HepG2 (cell line): ENCODE measurements around the gene L3MBTL4. TPM values are rescaled to one million over a fixed set of nuclear protein-coding genes. Genes with fewer than 3 reads are reported as not detected.
A peak's percentile ranks its signal among the peaks of the same experiment; 100 is the strongest.

Experiments
- ATAC-seq: fragments of 200-7000 bp; cut with Tn5 transposase; 3 replicates; pipeline ENCODE4 v1.9.1; 2020; ENCODE audit warnings: mild to moderate bottlenecking, moderate library complexity
- BruUV-seq: library from RNA; stranded (reverse); fragments of 400-500 nt; replicated peaks from 2 replicates; lab custom pipeline; 2021; lab: Mats Ljungman, UMichigan
- CTCF ChIA-PET: fragments of 300-600 bp; formaldehyde crosslinking; extraction: SDS; loops from one replicate; lab custom pipeline; 2021; ENCODE audit warnings: low total read pairs, inconsistent platforms, low intra/inter-chr PET ratio; lab: Yijun Ruan, JAX
- POLR2A ChIA-PET: fragments of 350-600 bp; sonication (Branson Sonifier 250); formaldehyde crosslinking; loops from one replicate; lab custom pipeline; 2020; ENCODE audit warnings: antibody characterized with exemption, inconsistent platforms; lab: Yijun Ruan, JAX
- DNase-seq: peaks from one replicate; pipeline ENCODE4 v3.0.0-alpha.2; 2015; ENCODE audit warnings: low spot score
- FAIRE-seq: peaks from 3 replicates; lab custom pipeline; 2011; peaks lifted over from hg19 to GRCh38; lab: Jason Lieb, UNC
- H2AFZ ChIP-seq: one replicate; pipeline ENCODE4 v1.6.1; 2011; ENCODE audit warnings: low read length, inconsistent platforms
- H3K27ac ChIP-seq: fragments of 300-600 bp; 3 replicates; pipeline ENCODE4 v1.8.0; 2011; ENCODE audit warnings: mixed run types, mild to moderate bottlenecking, mixed read lengths, low read length, inconsistent platforms; ENCODE audit not compliant: insufficient read depth; ENCODE audit errors: extremely low read length
- H3K27me3 ChIP-seq, 2 experiments: fragments of 200-600 bp in 1 of 2; 2 replicates in 1 of 2; 3 replicates in 1 of 2; pipeline versions ENCODE4 v1.6.0 to v1.8.0; 2011; ENCODE audit warnings: low read length in 2 of 2, mild to moderate bottlenecking in 2 of 2, moderate library complexity in 2 of 2, inconsistent platforms in 1 of 2; ENCODE audit not compliant: insufficient read depth in 2 of 2, control insufficient read depth in 1 of 2
- H3K36me3 ChIP-seq, 2 experiments: fragments of 200-600 bp in 1 of 2; replicated peaks in 1 of 2; 2 replicates in 1 of 2; 3 replicates in 1 of 2; pipeline versions ENCODE4 v1.5.1 to v1.8.0; 2011; ENCODE audit warnings: low read length in 2 of 2, inconsistent platforms in 1 of 2; ENCODE audit not compliant: insufficient read depth in 2 of 2, control insufficient read depth in 1 of 2
- H3K4me1 ChIP-seq: 2 replicates; pipeline ENCODE4 v1.5.1; 2012; ENCODE audit warnings: low read length, inconsistent platforms; ENCODE audit not compliant: insufficient read depth
- H3K4me2 ChIP-seq: 2 replicates; pipeline ENCODE4 v1.6.0; 2011; ENCODE audit warnings: low read depth, low read length, inconsistent platforms
- H3K4me3 ChIP-seq, 3 experiments: fragments of 200-600 bp in 1 of 3; sonication (generic), shearing (Covaris generic) in 1 of 3; replicated peaks in 1 of 3; 2 replicates each; pipeline ENCODE4 v1.5.1; 2011 to 2016; ENCODE audit warnings: low read length in 3 of 3, inconsistent platforms in 2 of 3, low read depth in 2 of 3, mild to moderate bottlenecking in 2 of 3, control low read depth in 1 of 3, mixed read lengths in 1 of 3; ENCODE audit not compliant: insufficient read depth in 1 of 3
- H3K79me2 ChIP-seq: one replicate; pipeline ENCODE4 v1.6.1; 2011; ENCODE audit warnings: low read length, inconsistent platforms; ENCODE audit not compliant: insufficient read depth
- H3K9ac ChIP-seq: 2 replicates; pipeline ENCODE4 v1.6.0; 2011; ENCODE audit warnings: mild to moderate bottlenecking, low read depth, low read length, inconsistent platforms; ENCODE audit not compliant: insufficient read depth
- H3K9me3 ChIP-seq: 2 replicates; pipeline ENCODE4 v1.5.1; 2012; ENCODE audit warnings: mild to moderate bottlenecking, low read length
- H4K20me1 ChIP-seq: 2 replicates; pipeline ENCODE4 v1.6.0; 2011; ENCODE audit warnings: inconsistent platforms, mild to moderate bottlenecking, low read length, moderate library complexity; ENCODE audit not compliant: insufficient read depth
- CCAR2 ChIP-seq: fragments of 200-400 bp; formaldehyde crosslinking; optimal IDR thresholded peaks from 2 replicates; pipeline ENCODE3; 2018; ENCODE audit warnings: low read depth, mild to moderate bottlenecking, low read length, moderate library complexity
- DNMT3B ChIP-seq: conservative IDR thresholded peaks from 2 replicates; pipeline ENCODE4 v1.6.1; 2016; ENCODE audit warnings: missing biosample characterization, control low read depth
- NAIF1 ChIP-seq: sonication (generic); formaldehyde crosslinking; IDR thresholded peaks from 2 replicates; pipeline ENCODE4 v1.5.0; 2020; ENCODE audit warnings: mild to moderate bottlenecking, missing genetic modification reagents, borderline replicate concordance
- RCOR2 ChIP-seq: IDR thresholded peaks from 2 replicates; pipeline ENCODE4 v1.6.1; 2016; ENCODE audit warnings: missing biosample characterization, missing genetic modification reagents
- ZBTB40 ChIP-seq, 2 experiments: fragments of 450-650 bp in 1 of 2; sonication (generic) in 1 of 2; formaldehyde crosslinking in 1 of 2; IDR thresholded peaks; 2 replicates each; pipeline versions ENCODE4 v1.6.1 to v1.8.0; 2016 to 2022; ENCODE audit warnings: antibody characterized with exemption in 1 of 2, mild to moderate bottlenecking in 1 of 2, missing genetic modification reagents in 1 of 2
- ZNF530 ChIP-seq: sonication (generic); formaldehyde crosslinking; IDR thresholded peaks from 2 replicates; pipeline ENCODE4 v1.5.0; 2020; ENCODE audit warnings: low read depth, mild to moderate bottlenecking, missing genetic modification reagents
- ZNF761 ChIP-seq: sonication (generic); formaldehyde crosslinking; conservative IDR thresholded peaks from 2 replicates; pipeline ENCODE4 v1.4.0; 2020; ENCODE audit warnings: mild to moderate bottlenecking, missing genetic modification reagents
- WGBS: methylation state at CpG from one replicate; pipeline ENCODE4 v1.1.6; 2017; ENCODE audit warnings: low lambda C conversion rate; 5-methylcytosine and 5-hydroxymethylcytosine counted together
- in situ Hi-C: cut with HindIII; loops from 2 replicates; pipeline ENCODE4 v1.10.0; 2017; ENCODE audit warnings: low pct_unique_long_range_greater_than_20kb; ENCODE audit not compliant: extremely low pct_ligation_motif_present
- intact Hi-C: fragments of 100-400 bp; cut with micrococcal nuclease; formaldehyde crosslinking; loops from one replicate; pipeline ENCODE4 v1.10.0; 2022; ENCODE audit not compliant: unreplicated experiment
- polyA plus RNA-seq, 8 experiments: library from polyadenylated mRNA; depleted of rRNA in 3 of 8; stranded (reverse) in 7 of 8; unstranded in 1 of 8; fragments of >200 nt; fragmentation: Illumina TruSeq in 4 of 8; extraction: Trizol in 4 of 8; gene quantifications; 2 replicates each; pipeline versions ENCODE4 v1.2.1 to v1.2.3, GENCODE V29; 2011 to 2016; ENCODE audit warnings: low read depth in 4 of 8, missing spikeins in 1 of 8, mixed read lengths in 1 of 8; ENCODE audit not compliant: insufficient read depth in 1 of 8
- total RNA-seq, 5 experiments: library from RNA; depleted of rRNA; stranded (reverse); fragments of >200 nt; fragmentation: Illumina TruSeq; extraction: Trizol; gene quantifications; 2 replicates each; pipeline ENCODE4 v1.2.3, GENCODE V29; 2016; ENCODE audit warnings: low read depth in 1 of 5
- TF ChIP-seq, protein P1 (sequence below): sonication (generic); formaldehyde crosslinking; IDR thresholded peaks from 2 replicates; pipeline ENCODE4 v1.4.0; 2020; ENCODE audit warnings: mild to moderate bottlenecking, missing genetic modification reagents, borderline replicate concordance

Gene L3MBTL4
- total and polyA plus RNA-seq, 2 of the 13 experiments (the other 11 are each of a cell fraction or from before 2014, with no cell fraction given) = 10.8 to 13.3 TPM

DNA sequence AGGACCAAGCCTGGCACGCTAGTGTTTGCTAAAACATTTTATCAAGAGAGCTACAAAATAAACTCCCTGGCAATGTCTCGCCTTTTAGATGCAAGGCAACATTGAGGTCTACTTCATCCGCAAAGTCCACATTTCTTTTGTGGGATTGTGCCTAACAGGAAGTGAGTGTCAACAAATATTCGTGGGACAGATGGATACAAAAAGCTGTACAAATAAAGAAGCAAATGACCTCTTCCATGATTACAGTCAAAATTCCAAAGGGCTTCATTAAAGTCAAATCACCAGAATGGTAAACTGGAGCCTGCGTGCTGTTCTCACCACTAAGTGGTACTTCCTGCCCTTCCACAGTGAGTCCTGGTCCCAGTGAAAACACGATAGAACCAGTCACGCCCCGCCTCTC lies 40.4 kb downstream of the L3MBTL4 start:
- H4K20me1 ChIP-seq = no peaks in the 10 kb centered on the region
- H3K36me3 ChIP-seq = no peaks in the 10 kb centered on the region
- intact Hi-C loops = loop anchor here (5.0 kb wide), 1 partner anchor 108 kb away; no protein-coding TSS in a partner anchor
- peak; percentile 60 for DNase-seq
- H3K4me3 ChIP-seq = peak overlapping the region; percentile 37 to 55 (median 42); a peak in 5 of 6 replicates
- H3K9ac ChIP-seq = peak overlapping the region; percentile 66
- 4% methylated on average over 8 of the region's 8 CpGs for WGBS
- H3K27ac ChIP-seq = peak overlapping the region; percentile 66
- POLR2A ChIA-PET = no interaction called here
- no TSS peak for BruUV-seq
- H3K79me2 ChIP-seq = peaks cover 23% of the 10 kb centered on the region
- no peak for FAIRE-seq
- H3K4me1 ChIP-seq = peaks cover 86% of the 10 kb centered on the region
- no peaks in the 10 kb centered on the region for H3K27me3 ChIP-seq
- peak overlapping the region; percentile 69 for H3K4me2 ChIP-seq
- ATAC-seq = 0 out of 3 replicates have a peak, but pooled peaks have one; percentile 2
- no peak overlapping the region for H2AFZ ChIP-seq
- in situ Hi-C loops = no loop called here
- H3K9me3 ChIP-seq = no peaks in the 10 kb centered on the region
- CTCF ChIA-PET = no interaction called here
- no peak for TF ChIP-seq CCAR2
- no peak for TF ChIP-seq ZNF761
- TF ChIP-seq ZNF530 (CRISPR knock-in tag) = no peak
- TF ChIP-seq RCOR2 = no peak
- no peak for TF ChIP-seq NAIF1
- no peak for TF ChIP-seq ZBTB40 (IDR thresholded peaks at IDR 0.05)
- TF ChIP-seq ZBTB40 (CRISPR knock-in tag; IDR thresholded peaks at IDR 0.05) = peak; percentile 40; the same call in 1 of the 2 replicates
- TF ChIP-seq DNMT3B (CRISPR knock-in tag) = no peak
- TF ChIP-seq, protein P1, sequence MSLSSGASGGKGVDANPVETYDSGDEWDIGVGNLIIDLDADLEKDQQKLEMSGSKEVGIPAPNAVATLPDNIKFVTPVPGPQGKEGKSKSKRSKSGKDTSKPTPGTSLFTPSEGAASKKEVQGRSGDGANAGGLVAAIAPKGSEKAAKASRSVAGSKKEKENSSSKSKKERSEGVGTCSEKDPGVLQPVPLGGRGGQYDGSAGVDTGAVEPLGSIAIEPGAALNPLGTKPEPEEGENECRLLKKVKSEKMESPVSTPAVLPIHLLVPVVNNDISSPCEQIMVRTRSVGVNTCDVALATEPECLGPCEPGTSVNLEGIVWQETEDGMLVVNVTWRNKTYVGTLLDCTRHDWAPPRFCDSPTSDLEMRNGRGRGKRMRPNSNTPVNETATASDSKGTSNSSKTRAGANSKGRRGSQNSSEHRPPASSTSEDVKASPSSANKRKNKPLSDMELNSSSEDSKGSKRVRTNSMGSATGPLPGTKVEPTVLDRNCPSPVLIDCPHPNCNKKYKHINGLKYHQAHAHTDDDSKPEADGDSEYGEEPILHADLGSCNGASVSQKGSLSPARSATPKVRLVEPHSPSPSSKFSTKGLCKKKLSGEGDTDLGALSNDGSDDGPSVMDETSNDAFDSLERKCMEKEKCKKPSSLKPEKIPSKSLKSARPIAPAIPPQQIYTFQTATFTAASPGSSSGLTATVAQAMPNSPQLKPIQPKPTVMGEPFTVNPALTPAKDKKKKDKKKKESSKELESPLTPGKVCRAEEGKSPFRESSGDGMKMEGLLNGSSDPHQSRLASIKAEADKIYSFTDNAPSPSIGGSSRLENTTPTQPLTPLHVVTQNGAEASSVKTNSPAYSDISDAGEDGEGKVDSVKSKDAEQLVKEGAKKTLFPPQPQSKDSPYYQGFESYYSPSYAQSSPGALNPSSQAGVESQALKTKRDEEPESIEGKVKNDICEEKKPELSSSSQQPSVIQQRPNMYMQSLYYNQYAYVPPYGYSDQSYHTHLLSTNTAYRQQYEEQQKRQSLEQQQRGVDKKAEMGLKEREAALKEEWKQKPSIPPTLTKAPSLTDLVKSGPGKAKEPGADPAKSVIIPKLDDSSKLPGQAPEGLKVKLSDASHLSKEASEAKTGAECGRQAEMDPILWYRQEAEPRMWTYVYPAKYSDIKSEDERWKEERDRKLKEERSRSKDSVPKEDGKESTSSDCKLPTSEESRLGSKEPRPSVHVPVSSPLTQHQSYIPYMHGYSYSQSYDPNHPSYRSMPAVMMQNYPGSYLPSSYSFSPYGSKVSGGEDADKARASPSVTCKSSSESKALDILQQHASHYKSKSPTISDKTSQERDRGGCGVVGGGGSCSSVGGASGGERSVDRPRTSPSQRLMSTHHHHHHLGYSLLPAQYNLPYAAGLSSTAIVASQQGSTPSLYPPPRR (CRISPR knock-in tag) = peak; percentile 69
